Upper lobe of right lung (tissue), 1 donor: ENCODE measurements around the gene LRIF1. TPM values are rescaled to one million over a fixed set of nuclear protein-coding genes. Genes with fewer than 3 reads are reported as not detected.

Source experiments
- ATAC-seq: fragments of 200-7000 bp; cut with Tn5 transposase; one replicate; pipeline ENCODE4 v1.9.1; 2020; ENCODE audit warnings: mild to moderate bottlenecking, moderate library complexity
- DNase-seq: peaks from one replicate; pipeline ENCODE4 v3.0.0-alpha.2; 2020
- H3K27ac ChIP-seq: fragments of 200-600 bp; one replicate; pipeline ENCODE4 v1.8.0; 2022
- H3K27me3 ChIP-seq: fragments of 200-600 bp; one replicate; pipeline ENCODE4 v1.8.0; 2022; ENCODE audit warnings: mild to moderate bottlenecking
- H3K36me3 ChIP-seq: fragments of 200-600 bp; one replicate; pipeline ENCODE4 v1.8.0; 2022
- H3K4me1 ChIP-seq: fragments of 200-600 bp; one replicate; pipeline ENCODE4 v1.8.0; 2022
- H3K4me3 ChIP-seq: fragments of 200-600 bp; one replicate; pipeline ENCODE4 v1.8.0; 2022; ENCODE audit warnings: mild to moderate bottlenecking
- H3K9me3 ChIP-seq: fragments of 200-600 bp; one replicate; pipeline ENCODE4 v1.8.0; 2022
- intact Hi-C: fragments of 100-400 bp; cut with DNase I; formaldehyde crosslinking; loops from one replicate; pipeline ENCODE4 v1.11.0; 2022
- total RNA-seq: library from RNA; stranded (reverse); fragmentation: NEBNext Ultra II Directional; extraction: Animal tissue kit (Norgen Biotek cat#: 25700); gene quantifications from one replicate; pipeline ENCODE4 v1.2.1, GENCODE V29; 2021
- TF ChIP-seq, protein P1 (sequence below): fragments of 200-600 bp; IDR thresholded peaks from one replicate; pipeline ENCODE4 v1.8.0; 2022; ENCODE audit warnings: antibody characterized with exemption
- donor health status: DM: no; HTN: yes; CAD: no; lungs with severe emphysema.

The LRIF1 gene
- total RNA-seq, 1 donor from 2014 or later: 7.0 TPM

DNA sequence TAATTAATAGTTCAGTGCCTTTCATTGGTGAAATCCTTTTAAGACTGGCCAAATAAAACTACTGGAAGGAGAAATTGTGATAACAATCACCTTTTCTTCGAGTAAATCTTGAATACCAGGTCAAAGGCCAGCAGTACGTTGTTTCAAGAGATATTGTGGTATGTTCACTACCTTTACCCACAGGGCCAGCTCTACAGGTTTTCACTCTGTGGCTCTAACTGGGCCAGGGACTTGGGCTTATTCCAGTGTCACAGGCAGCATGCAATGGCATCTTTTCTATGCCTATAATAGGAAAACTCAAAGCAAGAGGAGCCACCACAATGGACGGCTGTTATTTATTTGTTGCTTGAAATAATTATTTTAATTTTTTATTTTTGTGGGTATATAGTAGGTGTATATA lies 26.8 kb upstream of the LRIF1 start:
- H3K4me3 ChIP-seq: no peak overlapping the region
- intact Hi-C loops: no loop called here
- no peaks in the 10 kb centered on the region for H3K27me3 ChIP-seq
- no peak for DNase-seq
- H3K27ac ChIP-seq: no peak overlapping the region
- no peaks in the 10 kb centered on the region for H3K36me3 ChIP-seq
- ATAC-seq: no peak
- no peaks in the 10 kb centered on the region for H3K4me1 ChIP-seq
- H3K9me3 ChIP-seq: no peaks in the 10 kb centered on the region
- TF ChIP-seq, protein P1, sequence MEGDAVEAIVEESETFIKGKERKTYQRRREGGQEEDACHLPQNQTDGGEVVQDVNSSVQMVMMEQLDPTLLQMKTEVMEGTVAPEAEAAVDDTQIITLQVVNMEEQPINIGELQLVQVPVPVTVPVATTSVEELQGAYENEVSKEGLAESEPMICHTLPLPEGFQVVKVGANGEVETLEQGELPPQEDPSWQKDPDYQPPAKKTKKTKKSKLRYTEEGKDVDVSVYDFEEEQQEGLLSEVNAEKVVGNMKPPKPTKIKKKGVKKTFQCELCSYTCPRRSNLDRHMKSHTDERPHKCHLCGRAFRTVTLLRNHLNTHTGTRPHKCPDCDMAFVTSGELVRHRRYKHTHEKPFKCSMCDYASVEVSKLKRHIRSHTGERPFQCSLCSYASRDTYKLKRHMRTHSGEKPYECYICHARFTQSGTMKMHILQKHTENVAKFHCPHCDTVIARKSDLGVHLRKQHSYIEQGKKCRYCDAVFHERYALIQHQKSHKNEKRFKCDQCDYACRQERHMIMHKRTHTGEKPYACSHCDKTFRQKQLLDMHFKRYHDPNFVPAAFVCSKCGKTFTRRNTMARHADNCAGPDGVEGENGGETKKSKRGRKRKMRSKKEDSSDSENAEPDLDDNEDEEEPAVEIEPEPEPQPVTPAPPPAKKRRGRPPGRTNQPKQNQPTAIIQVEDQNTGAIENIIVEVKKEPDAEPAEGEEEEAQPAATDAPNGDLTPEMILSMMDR: no peak

- no peak overlapping the region for H3K27ac ChIP-seq
- H3K27me3 ChIP-seq: peaks cover 8% of the 10 kb centered on the region
- no peak for DNase-seq
- no peak for ATAC-seq
- intact Hi-C loops: no loop called here
- TF ChIP-seq, protein P1: no peak
- no peaks in the 10 kb centered on the region for H3K36me3 ChIP-seq
- H3K4me3 ChIP-seq: no peak overlapping the region
- H3K9me3 ChIP-seq: no peaks in the 10 kb centered on the region
- H3K4me1 ChIP-seq: no peaks in the 10 kb centered on the region
Observed at GRCh38 chr1:110986407-110986891, 22.7 kb upstream of the LRIF1 start.

DNA sequence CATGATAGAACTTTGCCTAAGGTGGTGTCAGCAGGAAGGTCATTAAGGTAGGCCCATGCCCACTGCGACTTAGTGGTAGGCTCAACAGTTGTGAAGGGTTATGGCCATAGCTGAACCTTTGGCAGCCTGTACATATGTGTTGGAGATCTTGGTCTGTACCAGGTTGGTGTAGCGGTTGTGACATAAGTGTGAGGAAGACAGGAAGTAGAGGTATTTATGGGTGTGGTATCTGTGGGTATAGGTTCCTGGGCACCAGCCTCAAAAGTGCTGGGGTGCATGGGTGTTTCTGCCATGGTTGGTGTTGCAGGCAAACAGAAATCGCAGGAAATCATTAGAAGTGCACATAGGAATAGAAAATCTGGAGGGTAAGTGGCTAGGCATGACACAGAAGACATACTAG lies 18.6 kb upstream of the LRIF1 start:
- no peaks in the 10 kb centered on the region for H3K9me3 ChIP-seq
- DNase-seq: no peak
- no peaks in the 10 kb centered on the region for H3K4me1 ChIP-seq
- H3K27ac ChIP-seq: no peak overlapping the region
- TF ChIP-seq, protein P1: no peak
- intact Hi-C loops: no loop called here
- H3K27me3 ChIP-seq: peaks cover 13% of the 10 kb centered on the region
- no peak for ATAC-seq
- H3K36me3 ChIP-seq: no peaks in the 10 kb centered on the region
- H3K4me3 ChIP-seq: no peak overlapping the region

- Histone ChIP-seq H3K27ac (no peak overlapping the region), H3K9me3 (peaks cover 8% of the 10 kb centered on the region), H3K4me1 (no peaks in the 10 kb centered on the region), H3K4me3 (no peak overlapping the region), H3K27me3 (peaks cover 17% of the 10 kb centered on the region), H3K36me3 (no peaks in the 10 kb centered on the region)
- DNase-seq: no peak
- intact Hi-C loops: no loop called here
- TF ChIP-seq, protein P1: no peak
- no peak for ATAC-seq
Observed at GRCh38 chr1:110979154-110979553, 15.4 kb upstream of the LRIF1 start.

DNA sequence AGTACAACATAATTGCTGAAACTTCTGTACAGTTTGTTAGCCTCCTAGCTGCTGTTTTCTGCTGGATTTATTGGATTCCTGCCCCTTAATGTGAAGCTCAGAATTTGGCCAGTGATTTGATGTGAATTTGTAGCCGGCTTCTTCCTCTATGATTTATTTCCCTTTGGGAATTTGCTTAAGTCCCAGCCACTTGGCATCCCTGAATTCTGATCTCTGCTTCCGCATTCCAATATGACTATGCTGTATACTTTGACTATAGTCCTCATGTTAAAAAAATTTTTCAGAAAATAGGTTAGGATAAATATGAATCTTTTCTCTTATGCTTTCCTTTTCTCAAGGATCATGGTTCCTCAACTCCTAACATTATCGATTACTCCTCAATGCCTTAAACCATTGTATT lies 12.4 kb upstream of the LRIF1 start:
- TF ChIP-seq, protein P1: no peak
- Histone ChIP-seq H3K27me3 (peaks cover 9% of the 10 kb centered on the region), H3K9me3 (peaks cover 8% of the 10 kb centered on the region), H3K4me1 (no peaks in the 10 kb centered on the region), H3K36me3 (no peaks in the 10 kb centered on the region), H3K27ac (no peak overlapping the region), H3K4me3 (no peak overlapping the region)
- DNase-seq (no peak), ATAC-seq (no peak)
- intact Hi-C loops: no loop called here

DNA sequence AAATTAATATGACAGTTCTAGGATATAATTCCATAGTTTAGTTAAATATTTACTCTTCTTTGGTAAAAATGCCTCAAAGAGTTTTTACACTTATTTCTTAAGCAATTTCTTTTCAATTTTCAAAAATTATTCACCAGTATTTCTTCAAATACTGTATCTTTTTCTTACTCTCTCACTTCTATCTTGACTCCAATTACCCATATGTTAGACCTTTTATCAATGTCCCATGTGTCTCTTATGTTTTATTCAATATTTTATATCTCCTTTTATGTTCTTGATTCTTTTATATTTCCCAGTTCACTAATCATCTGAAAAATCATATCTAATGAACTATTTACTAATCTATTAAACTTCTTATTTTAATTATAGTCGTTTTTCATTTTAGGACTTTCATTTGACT lies 11.5 kb upstream of the LRIF1 start:
- TF ChIP-seq, protein P1: no peak
- ATAC-seq (no peak), DNase-seq (no peak)
- Histone ChIP-seq H3K4me3 (no peak overlapping the region), H3K4me1 (no peaks in the 10 kb centered on the region), H3K27ac (no peak overlapping the region), H3K27me3 (peaks cover 11% of the 10 kb centered on the region), H3K36me3 (no peaks in the 10 kb centered on the region), H3K9me3 (peaks cover 8% of the 10 kb centered on the region)
- intact Hi-C loops: no loop called here
